ENCODE results near the gene CFAP20DC. TPM values are rescaled to one million over a fixed set of nuclear protein-coding genes. Genes with fewer than 3 reads are reported as not detected.
"Not testable (repeated sequence)": the region's sequence is repeated elsewhere in the genome, so short reads cannot be mapped to it uniquely, and the experiment has no call there.

CFAP20DC gene
- total and polyA plus RNA-seq, 8 donors: 0.23 to 1.2 (median 0.39) TPM

DNA sequence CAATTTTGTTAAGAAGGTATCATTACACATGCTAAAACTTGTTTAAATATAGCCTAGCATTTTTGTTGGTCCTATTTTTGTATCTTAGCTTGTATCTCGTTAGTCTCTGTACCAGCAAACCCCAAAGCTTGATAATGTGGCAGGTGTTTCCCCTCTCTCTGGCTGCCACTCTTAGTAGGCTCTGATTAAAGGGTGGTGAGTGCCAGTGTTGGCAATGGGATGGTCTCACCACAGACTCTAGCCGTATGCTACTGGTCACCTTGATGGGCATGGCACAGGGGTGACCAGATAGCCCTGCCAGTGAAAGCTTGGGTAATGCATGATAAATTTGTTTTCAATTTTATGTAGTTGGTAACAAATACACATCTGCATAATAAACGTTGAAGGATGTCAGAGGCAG, 188.3 kb downstream of the CFAP20DC start:
- no peak overlapping the region for H3K27ac ChIP-seq
- peaks cover 0 to 7% (median 0%) of the 10 kb centered on the region in 3 donors for H3K4me1 ChIP-seq
- no peaks in the 10 kb centered on the region for H3K9me3 ChIP-seq
- WGBS, 2 donors: 63 to 69% methylated on average over 3 of the region's 3 CpGs
- DNase-seq (no peak), ATAC-seq (no peak), FAIRE-seq (no peak)
- no peak overlapping the region for H3K4me3 ChIP-seq
- H3K27me3 ChIP-seq: no peaks in the 10 kb centered on the region
- no peaks in the 10 kb centered on the region for H3K36me3 ChIP-seq
- TF ChIP-seq, protein P1, sequence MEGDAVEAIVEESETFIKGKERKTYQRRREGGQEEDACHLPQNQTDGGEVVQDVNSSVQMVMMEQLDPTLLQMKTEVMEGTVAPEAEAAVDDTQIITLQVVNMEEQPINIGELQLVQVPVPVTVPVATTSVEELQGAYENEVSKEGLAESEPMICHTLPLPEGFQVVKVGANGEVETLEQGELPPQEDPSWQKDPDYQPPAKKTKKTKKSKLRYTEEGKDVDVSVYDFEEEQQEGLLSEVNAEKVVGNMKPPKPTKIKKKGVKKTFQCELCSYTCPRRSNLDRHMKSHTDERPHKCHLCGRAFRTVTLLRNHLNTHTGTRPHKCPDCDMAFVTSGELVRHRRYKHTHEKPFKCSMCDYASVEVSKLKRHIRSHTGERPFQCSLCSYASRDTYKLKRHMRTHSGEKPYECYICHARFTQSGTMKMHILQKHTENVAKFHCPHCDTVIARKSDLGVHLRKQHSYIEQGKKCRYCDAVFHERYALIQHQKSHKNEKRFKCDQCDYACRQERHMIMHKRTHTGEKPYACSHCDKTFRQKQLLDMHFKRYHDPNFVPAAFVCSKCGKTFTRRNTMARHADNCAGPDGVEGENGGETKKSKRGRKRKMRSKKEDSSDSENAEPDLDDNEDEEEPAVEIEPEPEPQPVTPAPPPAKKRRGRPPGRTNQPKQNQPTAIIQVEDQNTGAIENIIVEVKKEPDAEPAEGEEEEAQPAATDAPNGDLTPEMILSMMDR (IDR thresholded peaks at IDR 0.05): no peak
- intact Hi-C loops (cut with DNase I): no loop called here

- H3K4me1 ChIP-seq: peaks cover 0 to 7% (median 0%) of the 10 kb centered on the region in 3 donors
- WGBS, 2 donors: 17 to 18% methylated on average over 3 of the region's 3 CpGs
- H3K9me3 ChIP-seq: no peaks in the 10 kb centered on the region
- no peak overlapping the region for H3K4me3 ChIP-seq
- TF ChIP-seq, protein P1 (IDR thresholded peaks at IDR 0.05): no peak
- no peak for DNase-seq
- FAIRE-seq: no peak
- intact Hi-C loops (cut with DNase I): no loop called here
- H3K27ac ChIP-seq: no peak overlapping the region
- no peaks in the 10 kb centered on the region for H3K36me3 ChIP-seq
- no peaks in the 10 kb centered on the region for H3K27me3 ChIP-seq
- no peak for ATAC-seq
Measured at GRCh38 chr3:58858126-58858525, 191.7 kb downstream of the CFAP20DC start.

- WGBS, 2 donors: 68 to 69% methylated on average over 1 of the region's 1 CpG
- Histone ChIP-seq H3K27ac (no peak overlapping the region), H3K9me3 (no peaks in the 10 kb centered on the region), H3K4me3 (no peak overlapping the region), H3K36me3 (no peaks in the 10 kb centered on the region), H3K27me3 (no peaks in the 10 kb centered on the region), H3K4me1 (peaks cover 0 to 7% (median 0%) of the 10 kb centered on the region in 3 donors)
- TF ChIP-seq, protein P1 (IDR thresholded peaks at IDR 0.05): no peak
- FAIRE-seq (no peak), ATAC-seq (peak in 1 of 4 donors; percentile 14), DNase-seq (no peak)
- intact Hi-C loops (cut with DNase I): no loop called here
Measured at GRCh38 chr3:58857402-58857801, 192.4 kb downstream of the CFAP20DC start.

DNA sequence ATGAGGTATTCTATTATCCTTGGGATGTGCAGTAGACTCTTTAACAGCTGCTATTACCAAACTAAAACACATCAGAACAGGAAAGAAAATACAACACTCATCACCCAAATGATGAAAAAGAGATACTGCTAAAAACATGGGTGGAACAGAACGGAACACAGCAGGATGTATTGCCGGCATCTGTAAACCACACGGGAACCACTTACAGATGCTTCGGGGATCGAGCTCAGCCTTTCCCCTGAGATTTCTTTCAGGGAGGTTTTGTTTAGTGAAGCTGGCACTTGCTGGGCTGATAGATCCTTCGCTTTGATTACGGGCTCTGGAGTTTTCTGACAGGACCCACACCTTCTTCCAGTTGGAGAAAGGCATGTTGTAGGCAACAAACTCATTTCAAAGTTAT, 201.0 kb downstream of the CFAP20DC start:
- no peak for ATAC-seq
- DNase-seq: no peak
- TF ChIP-seq, protein P1 (IDR thresholded peaks at IDR 0.05): no peak
- Histone ChIP-seq H3K4me1 (no peaks in the 10 kb centered on the region), H3K4me3 (no peak overlapping the region), H3K27ac (no peak overlapping the region), H3K9me3 (no peaks in the 10 kb centered on the region), H3K36me3 (no peaks in the 10 kb centered on the region), H3K27me3 (no peaks in the 10 kb centered on the region)
- no peak for FAIRE-seq
- intact Hi-C loops (cut with DNase I): no loop called here
- 83 to 86% methylated on average over 7 of the region's 7 CpGs for WGBS, 2 donors

GRCh38 chr3:58842050-58842747, 207.6 kb downstream of the CFAP20DC start:
- 78 to 87% methylated on average over 11 to 16 of the region's 34 CpGs for WGBS, 2 donors
- H3K27me3 ChIP-seq; H3K27ac ChIP-seq; ATAC-seq; DNase-seq; H3K9me3 ChIP-seq; FAIRE-seq; H3K4me3 ChIP-seq; intact Hi-C loops (cut with DNase I); H3K36me3 ChIP-seq; H3K4me1 ChIP-seq: not testable (repeated sequence)
